Neural cell (in vitro differentiated cells): ENCODE results near the gene BFSP2. TPM values are rescaled to one million over a fixed set of nuclear protein-coding genes. Genes with fewer than 3 reads are reported as not detected.

ENCODE experiments used
- H2AFZ ChIP-seq: fragments of 200-600, 300-800 bp; sonication (generic), shearing (Covaris generic); 2 replicates; pipeline ENCODE4 v1.6.0; 2014; ENCODE audit warnings: low read depth, mild to moderate bottlenecking, antibody characterized with exemption, low read length, moderate library complexity
- H3F3A ChIP-seq: fragments of 200-600 bp; shearing (Covaris generic); 2 replicates; pipeline ENCODE4 v1.6.1; 2016; ENCODE audit warnings: mild to moderate bottlenecking, moderate library complexity, mixed read lengths, antibody characterized with exemption, low read length; ENCODE audit not compliant: insufficient read depth, poor library complexity, severe bottlenecking
- H3K27ac ChIP-seq: fragments of 200-600, 300-800 bp; sonication (generic), shearing (Covaris generic); 2 replicates; pipeline ENCODE4 v1.5.1; 2014; ENCODE audit warnings: mild to moderate bottlenecking, low read length, moderate library complexity
- H3K27me3 ChIP-seq: fragments of 300-800, 200-600 bp; sonication (generic), shearing (Covaris generic); 2 replicates; pipeline ENCODE4 v1.6.0; 2014; ENCODE audit warnings: mild to moderate bottlenecking, low read depth, low read length, moderate library complexity; ENCODE audit not compliant: insufficient read depth
- H3K36me3 ChIP-seq: fragments of 300-800, 200-600 bp; sonication (generic), shearing (Covaris generic); 2 replicates; pipeline ENCODE4 v1.5.1; 2014; ENCODE audit warnings: mild to moderate bottlenecking, antibody characterized with exemption, low read length, moderate library complexity; ENCODE audit not compliant: insufficient read depth
- H3K4me2 ChIP-seq: fragments of 300-800, 200-600 bp; sonication (generic), shearing (Covaris generic); 2 replicates; pipeline ENCODE4 v1.6.0; 2014; ENCODE audit warnings: mild to moderate bottlenecking, low read length
- H3K4me3 ChIP-seq: fragments of 300-800, 200-600 bp; sonication (generic), shearing (Covaris generic); 2 replicates; pipeline ENCODE4 v1.5.1; 2014; ENCODE audit warnings: mild to moderate bottlenecking, low read length, moderate library complexity
- H3K79me2 ChIP-seq: fragments of 200-600 bp; shearing (Covaris generic); replicated peaks from 2 replicates; pipeline ENCODE4 v1.6.0; 2014; ENCODE audit warnings: mild to moderate bottlenecking, low read length, moderate library complexity; ENCODE audit not compliant: insufficient read depth
- H3K9ac ChIP-seq: fragments of 300-800, 200-600 bp; sonication (generic), shearing (Covaris generic); 2 replicates; pipeline ENCODE4 v1.6.1; 2016; ENCODE audit warnings: mild to moderate bottlenecking, low read length, mixed read lengths
- H3K9me2 ChIP-seq: fragments of 200-600 bp; shearing (Covaris generic); 2 replicates; pipeline ENCODE4 v1.6.1; 2016; ENCODE audit warnings: mild to moderate bottlenecking, low read length, mixed read lengths; ENCODE audit not compliant: insufficient read depth
- H3K9me3 ChIP-seq: fragments of 200-600, 300-800 bp; sonication (generic), shearing (Covaris generic); 2 replicates; pipeline ENCODE4 v1.6.1; 2016; ENCODE audit warnings: mild to moderate bottlenecking, mixed run types, low read length, moderate library complexity, mixed read lengths
- H4K20me1 ChIP-seq: fragments of 200-600 bp; shearing (Covaris generic); 2 replicates; pipeline ENCODE4 v1.6.1; 2016; ENCODE audit warnings: mild to moderate bottlenecking, mixed run types; ENCODE audit not compliant: insufficient read depth
- EP300 ChIP-seq: fragments of 450-650 bp; conservative IDR thresholded peaks from 2 replicates; pipeline ENCODE4 v1.6.1; 2014; ENCODE audit warnings: antibody characterized with exemption, mild to moderate bottlenecking, moderate library complexity; ENCODE audit not compliant: poor library complexity, severe bottlenecking
- EZH2 ChIP-seq: fragments of 200-600, 300-800 bp; shearing (Covaris generic), sonication (generic); IDR thresholded peaks from 2 replicates; pipeline ENCODE4 v1.6.1; 2014; ENCODE audit warnings: antibody characterized with exemption, low read length, borderline replicate concordance, mild to moderate bottlenecking; ENCODE audit not compliant: insufficient read depth, poor library complexity, severe bottlenecking
- MXI1 ChIP-seq: fragments of 450-650 bp; conservative IDR thresholded peaks from 2 replicates; pipeline ENCODE4 v1.6.1; 2014; ENCODE audit warnings: antibody characterized with exemption, mild to moderate bottlenecking; ENCODE audit not compliant: poor library complexity, severe bottlenecking
- POLR2AphosphoS5 ChIP-seq: IDR thresholded peaks from 2 replicates; pipeline ENCODE4 v1.6.1; 2012
- RAD21 ChIP-seq: fragments of 450-650 bp; conservative IDR thresholded peaks from 2 replicates; pipeline ENCODE4 v1.6.1; 2014; ENCODE audit warnings: antibody characterized with exemption, mild to moderate bottlenecking, moderate library complexity
- SMC3 ChIP-seq: fragments of 450-650 bp; conservative IDR thresholded peaks from 2 replicates; pipeline ENCODE4 v1.6.1; 2014; ENCODE audit warnings: antibody characterized with exemption, mild to moderate bottlenecking, moderate library complexity; ENCODE audit not compliant: poor library complexity
- TAF1 ChIP-seq: IDR thresholded peaks from 2 replicates; pipeline ENCODE4 v1.6.1; 2012; ENCODE audit warnings: low read depth
- polyA plus RNA-seq: library from polyadenylated mRNA; depleted of rRNA; stranded (reverse); fragments of >200 nt; gene quantifications from 2 replicates; pipeline ENCODE4 v1.2.3, GENCODE V29; 2014
- TF ChIP-seq, protein P1 (sequence below): IDR thresholded peaks from 2 replicates; pipeline ENCODE4 v1.6.1; 2012; ENCODE audit warnings: borderline replicate concordance
- TF ChIP-seq, protein P2 (sequence below): fragments of 450-650 bp; IDR thresholded peaks from 2 replicates; pipeline ENCODE4 v1.5.1; 2014; ENCODE audit warnings: antibody characterized with exemption, mild to moderate bottlenecking, moderate library complexity; ENCODE audit not compliant: poor library complexity, severe bottlenecking

The BFSP2 gene
- polyA plus RNA-seq, 1 donor from 2014 or later: not detected

DNA sequence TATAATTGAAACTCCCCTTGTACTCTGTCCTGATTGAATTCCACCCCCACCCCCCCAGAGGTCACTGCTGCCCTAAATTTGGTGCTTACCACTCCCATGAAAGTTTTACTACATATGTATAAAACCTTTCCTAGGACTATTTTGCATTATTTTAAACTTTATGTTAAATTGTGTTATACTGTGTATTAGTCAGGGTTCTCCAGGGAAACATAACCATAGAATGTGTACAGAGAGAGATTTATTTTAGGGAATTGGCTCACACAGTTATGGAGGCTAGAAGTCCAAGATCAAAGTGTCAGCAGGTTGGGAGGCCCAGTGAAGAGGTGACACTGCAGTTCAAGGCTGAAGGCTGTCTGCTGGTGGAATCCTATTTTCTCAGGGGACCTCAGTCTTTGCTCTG, 29.2 kb downstream of the BFSP2 start:
- Histone ChIP-seq H3K36me3 (no peaks in the 10 kb centered on the region), H3K9me2 (no peaks in the 10 kb centered on the region), H3K9me3 (no peaks in the 10 kb centered on the region), H3K4me3 (no peak overlapping the region), H3K4me2 (no peak overlapping the region), H3K9ac (no peak overlapping the region), H4K20me1 (no peaks in the 10 kb centered on the region), H3K27me3 (no peaks in the 10 kb centered on the region), H2AFZ (no peak overlapping the region), H3K27ac (no peak overlapping the region), H3K79me2 (no peaks in the 10 kb centered on the region), H3F3A (no peaks in the 10 kb centered on the region)
- TF ChIP-seq SMC3: no peak
- TF ChIP-seq POLR2AphosphoS5: no peak
- no peak for TF ChIP-seq MXI1
- no peak for TF ChIP-seq TAF1
- no peak for TF ChIP-seq RAD21
- TF ChIP-seq EZH2: no peak
- TF ChIP-seq, protein P1, sequence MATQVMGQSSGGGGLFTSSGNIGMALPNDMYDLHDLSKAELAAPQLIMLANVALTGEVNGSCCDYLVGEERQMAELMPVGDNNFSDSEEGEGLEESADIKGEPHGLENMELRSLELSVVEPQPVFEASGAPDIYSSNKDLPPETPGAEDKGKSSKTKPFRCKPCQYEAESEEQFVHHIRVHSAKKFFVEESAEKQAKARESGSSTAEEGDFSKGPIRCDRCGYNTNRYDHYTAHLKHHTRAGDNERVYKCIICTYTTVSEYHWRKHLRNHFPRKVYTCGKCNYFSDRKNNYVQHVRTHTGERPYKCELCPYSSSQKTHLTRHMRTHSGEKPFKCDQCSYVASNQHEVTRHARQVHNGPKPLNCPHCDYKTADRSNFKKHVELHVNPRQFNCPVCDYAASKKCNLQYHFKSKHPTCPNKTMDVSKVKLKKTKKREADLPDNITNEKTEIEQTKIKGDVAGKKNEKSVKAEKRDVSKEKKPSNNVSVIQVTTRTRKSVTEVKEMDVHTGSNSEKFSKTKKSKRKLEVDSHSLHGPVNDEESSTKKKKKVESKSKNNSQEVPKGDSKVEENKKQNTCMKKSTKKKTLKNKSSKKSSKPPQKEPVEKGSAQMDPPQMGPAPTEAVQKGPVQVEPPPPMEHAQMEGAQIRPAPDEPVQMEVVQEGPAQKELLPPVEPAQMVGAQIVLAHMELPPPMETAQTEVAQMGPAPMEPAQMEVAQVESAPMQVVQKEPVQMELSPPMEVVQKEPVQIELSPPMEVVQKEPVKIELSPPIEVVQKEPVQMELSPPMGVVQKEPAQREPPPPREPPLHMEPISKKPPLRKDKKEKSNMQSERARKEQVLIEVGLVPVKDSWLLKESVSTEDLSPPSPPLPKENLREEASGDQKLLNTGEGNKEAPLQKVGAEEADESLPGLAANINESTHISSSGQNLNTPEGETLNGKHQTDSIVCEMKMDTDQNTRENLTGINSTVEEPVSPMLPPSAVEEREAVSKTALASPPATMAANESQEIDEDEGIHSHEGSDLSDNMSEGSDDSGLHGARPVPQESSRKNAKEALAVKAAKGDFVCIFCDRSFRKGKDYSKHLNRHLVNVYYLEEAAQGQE: no peak
- TF ChIP-seq, protein P2, sequence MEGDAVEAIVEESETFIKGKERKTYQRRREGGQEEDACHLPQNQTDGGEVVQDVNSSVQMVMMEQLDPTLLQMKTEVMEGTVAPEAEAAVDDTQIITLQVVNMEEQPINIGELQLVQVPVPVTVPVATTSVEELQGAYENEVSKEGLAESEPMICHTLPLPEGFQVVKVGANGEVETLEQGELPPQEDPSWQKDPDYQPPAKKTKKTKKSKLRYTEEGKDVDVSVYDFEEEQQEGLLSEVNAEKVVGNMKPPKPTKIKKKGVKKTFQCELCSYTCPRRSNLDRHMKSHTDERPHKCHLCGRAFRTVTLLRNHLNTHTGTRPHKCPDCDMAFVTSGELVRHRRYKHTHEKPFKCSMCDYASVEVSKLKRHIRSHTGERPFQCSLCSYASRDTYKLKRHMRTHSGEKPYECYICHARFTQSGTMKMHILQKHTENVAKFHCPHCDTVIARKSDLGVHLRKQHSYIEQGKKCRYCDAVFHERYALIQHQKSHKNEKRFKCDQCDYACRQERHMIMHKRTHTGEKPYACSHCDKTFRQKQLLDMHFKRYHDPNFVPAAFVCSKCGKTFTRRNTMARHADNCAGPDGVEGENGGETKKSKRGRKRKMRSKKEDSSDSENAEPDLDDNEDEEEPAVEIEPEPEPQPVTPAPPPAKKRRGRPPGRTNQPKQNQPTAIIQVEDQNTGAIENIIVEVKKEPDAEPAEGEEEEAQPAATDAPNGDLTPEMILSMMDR: no peak
- TF ChIP-seq EP300: no peak

- no peaks in the 10 kb centered on the region for H3F3A ChIP-seq
- no peaks in the 10 kb centered on the region for H4K20me1 ChIP-seq
- H3K9me2 ChIP-seq: no peaks in the 10 kb centered on the region
- no peak overlapping the region for H3K4me2 ChIP-seq
- no peaks in the 10 kb centered on the region for H3K79me2 ChIP-seq
- H3K9ac ChIP-seq: no peak overlapping the region
- H3K36me3 ChIP-seq: no peaks in the 10 kb centered on the region
- no peaks in the 10 kb centered on the region for H3K27me3 ChIP-seq
- no peaks in the 10 kb centered on the region for H3K9me3 ChIP-seq
- no peak for TF ChIP-seq TAF1
- no peak for TF ChIP-seq RAD21
- no peak for TF ChIP-seq POLR2AphosphoS5
- TF ChIP-seq EZH2: no peak
- no peak for TF ChIP-seq MXI1
- TF ChIP-seq EP300: no peak
- TF ChIP-seq SMC3: no peak
- TF ChIP-seq, protein P1: no peak
- TF ChIP-seq, protein P2: no peak
- no peak overlapping the region for H3K27ac ChIP-seq
- H2AFZ ChIP-seq: no peak overlapping the region
- H3K4me3 ChIP-seq: no peak overlapping the region
Measured at GRCh38 chr3:133439563-133439962, 39.7 kb downstream of the BFSP2 start.
